KMS-11 (cell line): ENCODE data around the gene EIF2S3B.

Experiments
- H2AFZ ChIP-seq: fragments of 200-600 bp; sonication (generic); 2 replicates; pipeline ENCODE4 v1.6.1; 2016; ENCODE audit warnings: antibody characterized with exemption, mixed run types, low read depth
- H3K27ac ChIP-seq: fragments of 200-600 bp; sonication (generic); 2 replicates; pipeline ENCODE4 v1.6.1; 2016; ENCODE audit warnings: mild to moderate bottlenecking, mixed run types
- H3K27me3 ChIP-seq: fragments of 200-600 bp; sonication (generic); 2 replicates; pipeline ENCODE4 v1.6.1; 2017; ENCODE audit warnings: mild to moderate bottlenecking, low read depth, mixed run types, moderate library complexity; ENCODE audit not compliant: insufficient read depth
- H3K36me3 ChIP-seq: fragments of 200-600 bp; sonication (generic); 2 replicates; pipeline ENCODE4 v1.6.1; 2017; ENCODE audit warnings: mild to moderate bottlenecking, mixed run types; ENCODE audit not compliant: insufficient read depth
- H3K4me1 ChIP-seq: fragments of 200-600 bp; sonication (generic); 2 replicates; pipeline ENCODE4 v1.6.1; 2016; ENCODE audit warnings: mild to moderate bottlenecking, low read depth, mixed run types; ENCODE audit not compliant: poor library complexity, severe bottlenecking
- H3K4me2 ChIP-seq: fragments of 200-600 bp; sonication (generic); 2 replicates; pipeline ENCODE4 v1.7.0; 2016; ENCODE audit warnings: mild to moderate bottlenecking, mixed run types
- H3K4me3 ChIP-seq: fragments of 200-600 bp; sonication (generic); IDR thresholded peaks from 2 replicates; pipeline ENCODE4 v1.6.1; 2017; ENCODE audit warnings: low read depth, low read length, mixed read lengths; ENCODE audit not compliant: insufficient read depth
- H3K79me2 ChIP-seq: fragments of 200-600 bp; sonication (generic); 2 replicates; pipeline ENCODE4 v1.6.1; 2016; ENCODE audit warnings: low read depth, mixed run types; ENCODE audit not compliant: insufficient read depth
- H3K9ac ChIP-seq: fragments of 200-600 bp; sonication (generic); 2 replicates; pipeline ENCODE4 v1.6.1; 2016; ENCODE audit warnings: mild to moderate bottlenecking, mixed run types
- H4K20me1 ChIP-seq: fragments of 200-600 bp; sonication (generic); 2 replicates; pipeline ENCODE4 v1.6.1; 2016; ENCODE audit warnings: mild to moderate bottlenecking, mixed run types; ENCODE audit not compliant: insufficient read depth
- CTCF ChIP-seq: fragments of 200-600 bp; sonication (generic); conservative IDR thresholded peaks from 2 replicates; pipeline ENCODE4 v1.6.1; 2017; ENCODE audit warnings: low read depth, mild to moderate bottlenecking, antibody characterized with exemption, low read length, moderate library complexity, mixed read lengths

EIF2S3B gene

GRCh38 chr12:10505620-10506019 is at the start of gene EIF2S3B:
TSS of gene EIF2S3B (plus strand) at chr12:10505890. CDS start at chr12:10505903, 13 bp downstream.
- Histone ChIP-seq H4K20me1 (no peaks in the 10 kb centered on the region), H3K4me1 (no peaks in the 10 kb centered on the region), H3K36me3 (no peaks in the 10 kb centered on the region), H3K79me2 (no peaks in the 10 kb centered on the region), H3K9ac (no peak within 1 kb of the TSS), H2AFZ (no peak within 1 kb of the TSS), H3K4me2 (no peak within 1 kb of the TSS), H3K27me3 (no peaks in the 10 kb centered on the region), H3K4me3 (no peak within 1 kb of the TSS), H3K27ac (no peak within 1 kb of the TSS)
- TF ChIP-seq CTCF, result no peak

- H3K9ac ChIP-seq, result no peak overlapping the region
- H3K4me1 ChIP-seq, result no peaks in the 10 kb centered on the region
- no peaks in the 10 kb centered on the region for H3K36me3 ChIP-seq
- no peaks in the 10 kb centered on the region for H3K27me3 ChIP-seq
- TF ChIP-seq CTCF, result no peak
- no peaks in the 10 kb centered on the region for H4K20me1 ChIP-seq
- no peak overlapping the region for H3K4me2 ChIP-seq
- no peak overlapping the region for H2AFZ ChIP-seq
- H3K4me3 ChIP-seq, result no peak overlapping the region
- no peaks in the 10 kb centered on the region for H3K79me2 ChIP-seq
- H3K27ac ChIP-seq, result no peak overlapping the region
Measured at GRCh38 chr12:10456856-10457255, 48.8 kb upstream of the EIF2S3B start.

- Histone ChIP-seq H3K27me3 (no peaks in the 10 kb centered on the region), H4K20me1 (no peaks in the 10 kb centered on the region), H3K27ac (no peak overlapping the region), H3K4me2 (no peak overlapping the region), H3K4me1 (no peaks in the 10 kb centered on the region), H3K9ac (no peak overlapping the region), H3K4me3 (no peak overlapping the region), H3K36me3 (no peaks in the 10 kb centered on the region), H3K79me2 (no peaks in the 10 kb centered on the region), H2AFZ (no peak overlapping the region)
- no peak for TF ChIP-seq CTCF
Measured at GRCh38 chr12:10457760-10458159, 47.9 kb upstream of the EIF2S3B start.

- Histone ChIP-seq H3K27ac (no peak overlapping the region), H3K4me2 (no peak overlapping the region), H3K4me3 (no peak overlapping the region), H3K79me2 (no peaks in the 10 kb centered on the region), H4K20me1 (no peaks in the 10 kb centered on the region), H3K4me1 (no peaks in the 10 kb centered on the region), H2AFZ (no peak overlapping the region), H3K27me3 (no peaks in the 10 kb centered on the region), H3K9ac (no peak overlapping the region), H3K36me3 (no peaks in the 10 kb centered on the region)
- TF ChIP-seq CTCF, result no peak
Measured at GRCh38 chr12:10466311-10466710, 39.4 kb upstream of the EIF2S3B start.
